ENCODE data around the gene SSTR1. TPM values are rescaled to one million over a fixed set of nuclear protein-coding genes. Genes with fewer than 3 reads are reported as not detected.

The SSTR1 gene
- total RNA-seq, 1 donor from 2014 or later, result not detected

GRCh38 chr14:38210587-38211216 lies 3.0 kb downstream of the SSTR1 start:
- Mint-ChIP-seq H3K27me3 (ENCODE audit: low read depth, unreplicated experiment) (peaks cover 68% of the 10 kb centered on the region), H3K36me3 (ENCODE audit: low read depth, unreplicated experiment) (peaks cover 3% of the 10 kb centered on the region), H3K9me3 (ENCODE audit: unreplicated experiment) (peaks cover 17% of the 10 kb centered on the region), H3K27ac (ENCODE audit: unreplicated experiment) (no peak overlapping the region), H3K4me1 (ENCODE audit: low read depth, unreplicated experiment) (peaks cover 3% of the 10 kb centered on the region), H3K4me3 (ENCODE audit: unreplicated experiment) (no peak overlapping the region)
- peaks cover 8% of the 10 kb centered on the region for H3K9me3 ChIP-seq (ENCODE audit: insufficient read depth, low read depth, low read length)
- no peak for TF ChIP-seq CTCF (IDR thresholded peaks at IDR 0.05; ENCODE audit: insufficient read depth, low read depth, low read length)
- TF ChIP-seq EZH2 (IDR thresholded peaks at IDR 0.05; ENCODE audit: insufficient read depth, low read length), result no peak
- H3K79me2 ChIP-seq (ENCODE audit: insufficient read depth, low read length), result no peaks in the 10 kb centered on the region
- no peak overlapping the region for H3K9ac ChIP-seq (ENCODE audit: low read length)
- no peak overlapping the region for H3K27ac ChIP-seq (ENCODE audit: low read depth, low read length)
- peaks cover 15% of the 10 kb centered on the region for H3K4me1 ChIP-seq (ENCODE audit: insufficient read depth, low read length)
- H2AFZ ChIP-seq (ENCODE audit: low read depth, low read length), result peak overlapping the region; percentile 64
- DNase-seq (ENCODE audit: low read depth) (peak; percentile 42), FAIRE-seq (no peak)
- H3K36me3 ChIP-seq (ENCODE audit: insufficient read depth, low read length), result no peaks in the 10 kb centered on the region
- peaks cover 47% of the 10 kb centered on the region for H3K27me3 ChIP-seq (ENCODE audit: insufficient read depth, low read length)
- H3K4me3 ChIP-seq (ENCODE audit: insufficient read depth, low read depth, low read length), result peak overlapping the region; percentile 53
- no peaks in the 10 kb centered on the region for H4K20me1 ChIP-seq (ENCODE audit: insufficient read depth, low read length)
- peak overlapping the region; percentile 89 for H3K4me2 ChIP-seq (ENCODE audit: low read length)

GRCh38 chr14:38211255-38211735 lies 3.6 kb downstream of the SSTR1 start:
- Histone ChIP-seq H3K79me2 (ENCODE audit: insufficient read depth, low read length) (no peaks in the 10 kb centered on the region), H3K27ac (ENCODE audit: low read depth, low read length) (no peak overlapping the region), H2AFZ (ENCODE audit: low read depth, low read length) (no peak overlapping the region), H3K4me3 (ENCODE audit: insufficient read depth, low read depth, low read length) (peak overlapping the region; percentile 53), H4K20me1 (ENCODE audit: insufficient read depth, low read length) (no peaks in the 10 kb centered on the region), H3K27me3 (ENCODE audit: insufficient read depth, low read length) (peaks cover 47% of the 10 kb centered on the region), H3K4me2 (ENCODE audit: low read length) (peak overlapping the region; percentile 89), H3K9me3 (ENCODE audit: insufficient read depth, low read depth, low read length) (peaks cover 6% of the 10 kb centered on the region), H3K36me3 (ENCODE audit: insufficient read depth, low read length) (no peaks in the 10 kb centered on the region), H3K4me1 (ENCODE audit: insufficient read depth, low read length) (peaks cover 15% of the 10 kb centered on the region), H3K9ac (ENCODE audit: low read length) (no peak overlapping the region)
- peaks cover 3% of the 10 kb centered on the region for H3K4me1 Mint-ChIP-seq (ENCODE audit: low read depth, unreplicated experiment)
- H3K9me3 Mint-ChIP-seq (ENCODE audit: unreplicated experiment), result peaks cover 15% of the 10 kb centered on the region
- peaks cover 3% of the 10 kb centered on the region for H3K36me3 Mint-ChIP-seq (ENCODE audit: low read depth, unreplicated experiment)
- H3K4me3 Mint-ChIP-seq (ENCODE audit: unreplicated experiment), result no peak overlapping the region
- no peak for DNase-seq (ENCODE audit: low read depth)
- TF ChIP-seq CTCF (IDR thresholded peaks at IDR 0.05; ENCODE audit: insufficient read depth, low read depth, low read length) (no peak), EZH2 (IDR thresholded peaks at IDR 0.05; ENCODE audit: insufficient read depth, low read length) (no peak)
- FAIRE-seq, result no peak
- H3K27me3 Mint-ChIP-seq (ENCODE audit: low read depth, unreplicated experiment), result peaks cover 69% of the 10 kb centered on the region
- H3K27ac Mint-ChIP-seq (ENCODE audit: unreplicated experiment), result no peak overlapping the region

- Histone ChIP-seq H3K27me3 (ENCODE audit: insufficient read depth, low read length) (peaks cover 46% of the 10 kb centered on the region), H2AFZ (ENCODE audit: low read depth, low read length) (no peak overlapping the region), H3K4me2 (ENCODE audit: low read length) (no peak overlapping the region), H4K20me1 (ENCODE audit: insufficient read depth, low read length) (no peaks in the 10 kb centered on the region), H3K9ac (ENCODE audit: low read length) (no peak overlapping the region), H3K79me2 (ENCODE audit: insufficient read depth, low read length) (no peaks in the 10 kb centered on the region), H3K27ac (ENCODE audit: low read depth, low read length) (no peak overlapping the region), H3K36me3 (ENCODE audit: insufficient read depth, low read length) (no peaks in the 10 kb centered on the region), H3K4me1 (ENCODE audit: insufficient read depth, low read length) (peaks cover 15% of the 10 kb centered on the region), H3K9me3 (ENCODE audit: insufficient read depth, low read depth, low read length) (peaks cover 6% of the 10 kb centered on the region), H3K4me3 (ENCODE audit: insufficient read depth, low read depth, low read length) (no peak overlapping the region)
- no peak for DNase-seq (ENCODE audit: low read depth)
- H3K36me3 Mint-ChIP-seq (ENCODE audit: low read depth, unreplicated experiment), result peaks cover 3% of the 10 kb centered on the region
- H3K4me3 Mint-ChIP-seq (ENCODE audit: unreplicated experiment), result no peak overlapping the region
- no peak for TF ChIP-seq EZH2 (IDR thresholded peaks at IDR 0.05; ENCODE audit: insufficient read depth, low read length)
- TF ChIP-seq CTCF (IDR thresholded peaks at IDR 0.05; ENCODE audit: insufficient read depth, low read depth, low read length), result no peak
- peaks cover 15% of the 10 kb centered on the region for H3K9me3 Mint-ChIP-seq (ENCODE audit: unreplicated experiment)
- no peak for FAIRE-seq
- H3K27me3 Mint-ChIP-seq (ENCODE audit: low read depth, unreplicated experiment), result peaks cover 71% of the 10 kb centered on the region
- peaks cover 3% of the 10 kb centered on the region for H3K4me1 Mint-ChIP-seq (ENCODE audit: low read depth, unreplicated experiment)
- no peak overlapping the region for H3K27ac Mint-ChIP-seq (ENCODE audit: unreplicated experiment)
These were observed 4.4 kb downstream of the SSTR1 start for GRCh38 chr14:38212111-38212510.

Measured in astrocyte (in vitro differentiated cells and primary cell).